Dedifferentiated amniotic fluid mesenchymal stem cell (primary cell): ENCODE results near the gene PPM1L.
A peak's percentile ranks its signal among the peaks of the same experiment; 100 is the strongest.
"Not testable (repeated sequence)": the region's sequence is repeated elsewhere in the genome, so short reads cannot be mapped to it uniquely, and the experiment has no call there.

ENCODE experiments used
- DNase-seq: peaks from one replicate; pipeline ENCODE4 v3.0.0-alpha.2; 2016; ENCODE audit errors: extremely low spot score

The PPM1L gene

GRCh38 chr3:160755776-160756304 is at the start of gene PPM1L:
TSS of gene PPM1L (plus strand) at chr3:160756231.
- peak; percentile 32 for DNase-seq

DNA sequence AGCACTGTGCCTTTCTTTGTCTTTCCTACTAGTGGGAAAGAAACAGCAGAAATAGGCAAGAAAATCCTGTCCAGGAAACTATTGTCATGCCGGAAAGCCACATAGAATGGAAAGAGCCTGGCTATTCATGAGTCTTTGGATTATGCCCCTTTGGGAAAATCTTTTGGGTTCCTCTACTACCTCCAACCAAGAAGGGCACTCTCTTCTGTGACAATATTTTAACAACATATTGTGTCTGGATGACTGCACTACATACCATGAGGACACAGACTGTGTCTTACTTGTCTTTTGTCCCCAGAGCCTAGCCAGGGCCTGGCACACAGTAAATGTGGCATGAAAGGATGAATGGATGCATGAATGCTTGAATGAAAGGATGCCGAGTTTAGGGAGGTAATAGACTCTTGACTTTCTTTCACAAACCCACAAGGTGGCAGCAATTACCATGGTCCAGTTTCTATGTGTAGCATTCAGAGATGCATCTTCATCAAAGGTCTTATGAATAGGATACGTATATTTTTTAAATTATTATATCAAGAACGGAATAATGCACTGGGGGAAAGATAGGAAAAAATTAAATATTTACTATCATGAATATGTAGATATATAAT is 48.7 kb upstream of the PPM1L start:
- peak; percentile 54 for DNase-seq

DNA sequence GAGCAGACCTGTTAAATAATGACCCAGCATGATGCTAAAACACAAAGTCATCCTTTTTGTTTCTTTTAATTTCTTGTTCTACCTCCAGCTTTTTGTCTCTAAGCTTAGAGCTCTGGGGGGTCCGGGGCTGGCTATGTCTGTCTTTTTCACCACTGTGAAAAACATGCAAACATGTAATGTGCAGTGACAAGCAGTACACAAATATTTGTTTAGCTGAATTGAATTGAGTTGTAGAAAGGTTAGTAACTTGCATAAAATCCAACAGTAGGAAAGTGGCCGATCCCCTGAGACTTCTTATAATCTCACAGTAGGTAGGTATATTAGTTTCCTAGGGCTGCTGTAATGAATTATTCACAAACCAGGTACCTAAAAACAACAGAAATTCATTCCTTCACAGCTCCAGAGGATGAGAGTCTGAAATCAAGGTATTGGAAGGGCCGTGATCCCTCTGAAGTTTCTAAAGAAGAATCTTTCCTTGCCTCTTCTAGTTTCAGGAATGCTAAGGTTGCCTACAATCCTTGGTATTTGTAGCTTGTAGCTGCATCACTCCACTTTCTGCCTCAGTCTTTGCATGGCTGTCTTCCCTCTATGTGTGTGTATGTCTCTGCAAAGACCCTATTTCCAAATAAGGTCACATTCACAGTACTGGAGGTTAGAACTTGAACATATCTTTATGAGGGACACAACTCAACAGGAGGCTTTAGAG is 46.4 kb upstream of the PPM1L start:
- DNase-seq: no peak

DNA sequence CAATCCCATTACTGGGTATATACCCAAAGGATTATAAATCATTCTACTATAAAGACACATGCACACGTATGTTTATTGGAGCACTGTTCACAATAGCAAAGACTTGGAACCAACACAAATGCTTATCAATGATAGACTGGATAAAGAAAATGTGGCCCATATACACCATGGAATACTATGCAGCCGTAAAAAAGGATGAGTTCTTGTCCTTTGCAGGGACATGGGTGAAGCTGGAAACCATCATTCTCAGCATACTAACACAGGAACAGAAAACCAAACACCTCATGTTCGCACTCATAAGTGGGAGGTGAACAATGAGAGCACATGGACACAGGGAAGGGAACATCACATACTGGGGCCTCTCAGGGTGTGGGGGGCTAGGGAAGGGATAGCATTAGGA is 42.9 kb upstream of the PPM1L start:
- not testable (repeated sequence) for DNase-seq

DNA sequence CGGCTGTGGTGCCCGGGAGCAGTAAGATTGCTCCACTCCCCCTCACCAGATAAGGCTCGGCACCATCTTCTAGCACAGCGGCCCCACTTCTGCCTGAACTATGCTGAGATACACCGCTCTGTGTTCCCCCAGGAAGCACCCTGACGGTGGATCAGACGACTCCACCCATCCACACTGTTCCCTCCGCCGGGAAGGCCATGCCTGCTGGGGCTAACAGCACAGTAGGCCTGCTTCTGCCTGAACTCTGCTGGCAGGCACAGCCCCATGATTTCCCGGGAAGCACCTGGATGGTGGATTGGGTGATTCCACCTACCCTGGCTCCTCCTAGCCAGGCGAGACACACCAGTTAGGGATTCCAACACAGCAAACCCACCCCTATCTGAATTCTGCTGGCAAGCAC is 36.3 kb upstream of the PPM1L start:
- DNase-seq: no peak

DNA sequence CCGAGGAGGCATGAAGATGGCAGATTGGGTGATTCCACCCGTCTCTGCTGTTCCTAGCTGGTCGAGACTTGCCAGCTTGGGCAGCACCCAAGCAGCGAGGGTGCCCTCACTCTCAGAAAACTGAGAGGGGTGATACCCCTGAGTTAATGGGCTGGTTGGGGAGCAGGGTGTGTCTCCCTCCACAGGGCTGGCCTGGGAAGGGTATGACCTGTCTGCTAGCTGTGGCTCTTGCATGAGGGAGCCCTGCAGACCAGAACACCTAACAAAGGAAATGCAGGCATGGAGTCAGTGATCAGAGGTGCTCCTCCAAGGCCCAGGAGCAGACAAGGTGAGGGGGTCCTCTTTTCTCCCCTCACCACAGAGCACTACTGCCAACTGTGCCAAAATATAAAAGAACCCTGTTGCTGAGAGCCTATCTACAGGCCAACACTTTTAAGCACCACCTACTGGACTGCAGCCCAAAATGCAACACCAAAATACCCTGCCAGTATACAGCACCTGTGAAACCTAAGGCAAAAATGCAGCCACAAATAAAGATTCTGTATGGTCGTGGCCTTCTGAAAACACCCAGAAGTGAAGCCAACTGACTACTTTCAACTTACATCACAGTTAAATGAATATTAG is 35.8 kb upstream of the PPM1L start:
- DNase-seq: no peak

- DNase-seq: no peak
These were observed 33.7 kb upstream of the PPM1L start for GRCh38 chr3:160722331-160722730.

DNA sequence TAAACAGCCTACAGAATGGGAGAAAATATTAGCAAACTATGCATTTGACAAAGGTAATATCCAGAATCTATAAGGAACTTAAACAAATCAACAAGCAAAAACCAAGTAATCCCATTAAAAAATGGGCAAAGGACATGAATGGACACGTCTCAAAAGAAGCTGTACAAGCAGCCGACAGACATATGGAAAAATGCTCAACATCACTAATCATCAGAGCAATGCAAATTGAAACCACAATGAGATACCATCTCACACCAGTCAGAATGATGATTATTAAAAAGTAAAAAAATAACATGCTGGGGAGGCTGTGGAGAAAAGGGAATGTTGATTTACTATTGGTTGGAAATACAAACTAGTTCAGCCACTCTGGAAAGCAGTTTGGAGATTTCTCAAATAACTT is 30.7 kb upstream of the PPM1L start:
- no peak for DNase-seq

- no peak for DNase-seq
These were observed 20.2 kb upstream of the PPM1L start for GRCh38 chr3:160735826-160736225.

GRCh38 chr3:160738048-160738447 is 18.0 kb upstream of the PPM1L start:
- DNase-seq: no peak

GRCh38 chr3:160739079-160739478 is 17.0 kb upstream of the PPM1L start:
- no peak for DNase-seq

DNA sequence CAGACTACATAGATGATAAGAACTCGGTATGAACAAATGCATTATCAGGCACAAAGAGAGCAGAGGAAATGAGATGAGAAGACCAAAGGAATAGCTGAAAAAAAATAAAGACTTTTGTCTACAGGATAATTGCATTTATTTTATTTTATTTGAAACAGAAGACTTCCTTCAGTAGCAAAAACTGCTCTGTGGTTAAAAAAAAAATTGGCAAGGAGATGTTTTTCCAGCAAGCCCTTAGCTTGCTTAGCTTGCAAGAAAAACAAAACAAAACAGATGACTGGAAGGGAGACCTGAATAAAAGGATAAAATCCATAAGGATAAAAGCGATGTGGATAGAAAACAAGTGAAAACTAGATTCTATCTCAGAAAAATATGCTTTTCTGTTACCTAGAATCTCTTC is 9.1 kb upstream of the PPM1L start:
- DNase-seq: no peak

DNA sequence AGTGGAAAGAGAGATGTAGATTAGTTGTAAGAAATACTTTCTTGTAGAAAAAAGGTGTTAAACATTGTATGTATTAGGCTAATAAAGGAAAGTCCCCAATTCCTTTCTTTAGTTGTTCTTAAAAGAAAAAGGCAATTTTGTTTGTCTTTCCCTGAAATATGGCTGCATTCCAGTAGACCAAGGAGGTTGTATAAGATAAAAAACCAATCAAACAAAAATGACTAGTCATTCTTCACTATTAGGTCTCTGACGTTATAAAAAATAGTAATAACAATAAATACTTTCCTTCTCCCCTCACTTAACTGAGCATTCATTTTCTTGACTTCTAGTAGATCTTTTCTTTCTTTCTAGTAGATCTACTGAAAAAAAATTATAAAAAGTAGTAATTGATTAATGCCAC is 8.6 kb upstream of the PPM1L start:
- no peak for DNase-seq

GRCh38 chr3:160748231-160748630 is 7.8 kb upstream of the PPM1L start:
- DNase-seq: no peak

- no peak for DNase-seq
These were observed 7.2 kb upstream of the PPM1L start for GRCh38 chr3:160748787-160749186.

DNA sequence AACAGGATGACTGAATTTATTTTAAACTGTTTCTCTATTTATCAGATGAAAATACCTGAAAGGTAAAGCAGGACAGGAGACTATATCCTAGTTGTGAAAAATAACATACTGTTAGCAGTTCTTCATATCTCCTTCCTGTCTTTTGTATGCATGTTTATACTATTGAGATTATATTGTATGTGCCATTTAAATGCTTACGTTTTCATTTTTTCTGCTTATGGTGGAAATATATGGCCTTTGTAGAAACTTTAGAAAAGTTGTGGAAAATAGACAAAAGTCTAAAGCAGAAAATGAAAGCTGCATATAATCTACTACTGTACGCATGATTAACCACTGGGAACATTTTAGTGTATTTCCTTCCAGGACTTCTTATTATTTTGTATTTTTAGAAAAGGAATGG is 2.1 kb upstream of the PPM1L start:
- DNase-seq: no peak

DNA sequence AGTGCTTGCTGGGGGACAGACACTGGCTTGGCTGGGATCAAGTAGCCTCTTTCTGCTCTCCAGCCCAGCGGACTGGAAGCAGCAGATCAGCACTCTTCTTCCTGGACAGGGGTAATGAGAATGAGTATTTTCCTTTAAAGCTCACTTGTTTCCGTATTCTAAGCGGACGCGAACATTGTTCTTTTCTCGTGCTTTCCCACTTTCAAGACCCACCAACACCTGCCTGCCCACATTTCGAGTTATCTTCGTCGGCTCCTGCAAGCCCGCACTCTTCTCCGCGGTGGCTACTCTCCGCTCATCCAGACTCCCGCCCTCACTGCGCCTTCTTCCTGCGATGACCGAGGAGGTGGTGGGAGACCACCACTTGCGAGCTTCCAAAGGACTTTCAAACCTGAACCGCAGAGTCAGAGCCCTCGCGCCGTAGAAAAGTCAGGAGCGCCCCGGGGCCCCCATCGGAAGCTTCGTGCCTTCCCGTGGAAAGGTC is 1.6 kb upstream of the PPM1L start:
- no peak for DNase-seq

DNA sequence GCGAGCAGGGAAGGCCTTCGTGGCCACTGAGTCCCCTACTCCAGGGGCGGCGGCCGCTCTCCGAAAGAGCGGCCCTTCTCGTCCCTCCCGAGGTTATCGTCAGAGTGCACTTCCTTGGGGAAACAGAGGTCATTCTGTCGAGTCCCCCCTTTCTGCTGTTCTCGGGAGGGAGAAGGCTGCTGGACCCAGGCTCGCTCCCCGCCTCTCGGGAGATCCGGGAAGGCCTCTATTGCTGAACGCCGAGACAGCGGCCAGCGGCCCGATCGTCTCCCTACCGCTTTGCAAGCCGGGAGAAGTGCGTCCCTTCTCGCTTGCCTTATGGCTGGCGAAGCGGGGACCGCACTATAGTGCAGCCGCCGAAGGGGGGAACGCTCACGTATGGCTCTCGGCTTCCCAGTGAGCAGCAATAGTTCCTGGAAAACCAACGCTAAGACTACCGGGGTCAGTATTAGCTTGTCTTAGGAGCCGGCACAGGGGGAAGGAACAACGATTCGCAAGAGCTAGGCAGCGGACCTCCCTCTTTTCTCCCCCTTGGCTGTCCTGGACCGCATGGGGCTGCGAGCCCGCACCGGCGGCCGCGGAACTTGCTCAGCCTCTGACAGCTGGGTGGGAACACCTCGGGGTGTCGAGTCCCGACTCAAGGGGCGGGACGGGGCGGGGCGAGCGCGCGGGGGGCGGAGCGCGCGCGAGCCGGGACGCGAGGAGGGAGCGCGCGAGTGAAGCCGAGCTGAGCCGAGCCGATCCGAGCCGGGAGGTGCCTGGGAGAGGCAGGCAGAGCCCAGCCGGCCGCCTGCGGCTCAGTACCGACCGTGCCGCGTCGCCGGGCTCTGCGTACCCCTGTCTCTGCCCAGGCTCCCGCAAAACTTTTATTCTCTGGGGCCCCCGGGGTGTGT is 930 bp upstream of the PPM1L start:
- DNase-seq: peak; percentile 87

- DNase-seq: no peak
These were observed 1.4 kb downstream of the PPM1L start for GRCh38 chr3:160757233-160758106.

- DNase-seq: no peak
These were observed 3.0 kb downstream of the PPM1L start for GRCh38 chr3:160758929-160759577.
